Activated CD4-positive, alpha-beta T cell treated with anti-CD3 and anti-CD28 coated beads for 4 hours (primary cell): Measurements from ENCODE around the gene POLR2L.

Source experiments
- DNase-seq, 2 donors: peaks; one replicate each; pipeline ENCODE4 v3.0.0-alpha.2; 2020

The POLR2L gene

DNA sequence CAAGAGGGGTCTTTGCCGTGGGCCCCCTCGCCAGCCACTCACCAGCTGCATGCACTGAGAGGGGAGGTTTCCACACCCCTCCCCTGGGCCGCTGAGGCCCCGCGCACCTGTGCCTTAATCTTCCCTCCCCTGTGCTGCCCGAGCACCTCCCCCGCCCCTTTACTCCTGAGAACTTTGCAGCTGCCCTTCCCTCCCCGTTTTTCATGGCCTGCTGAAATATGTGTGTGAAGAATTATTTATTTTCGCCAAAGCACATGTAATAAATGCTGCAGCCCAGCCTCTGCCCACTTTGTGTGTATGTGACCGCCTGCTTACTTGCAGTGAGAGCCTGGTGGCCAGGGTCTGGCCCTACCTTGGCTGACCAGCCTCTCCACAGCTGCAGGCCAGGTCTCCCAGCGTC is 17.4 kb downstream of the POLR2L start:
- DNase-seq: no peak

DNA sequence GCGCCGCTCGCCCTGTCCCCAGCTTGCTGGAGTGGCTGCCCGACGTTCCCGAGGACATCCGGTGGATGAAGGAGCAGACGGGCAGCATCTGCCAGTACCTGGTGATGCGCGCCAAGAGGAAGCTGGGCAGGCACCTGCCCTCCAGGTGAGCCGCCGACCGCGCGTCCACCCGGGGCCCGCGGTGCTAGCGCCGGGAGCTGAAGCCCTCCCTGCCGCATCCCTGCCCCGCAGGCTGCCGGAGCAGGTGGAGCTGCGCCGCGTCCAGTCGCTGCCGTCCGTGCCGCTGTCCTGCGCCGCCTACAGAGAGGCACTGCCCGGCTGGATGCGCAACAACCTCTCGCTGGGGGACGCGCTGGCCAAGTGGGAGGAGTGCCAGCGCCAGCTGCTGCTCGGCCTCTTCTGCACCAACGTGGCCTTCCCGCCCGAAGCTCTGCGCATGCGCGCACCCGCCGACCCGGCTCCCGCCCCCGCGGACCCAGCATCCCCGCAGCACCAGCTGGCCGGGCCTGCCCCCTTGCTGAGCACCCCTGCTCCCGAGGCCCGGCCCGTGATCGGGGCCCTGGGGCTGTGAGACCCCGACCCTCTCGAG is 17.9 kb downstream of the POLR2L start:
- DNase-seq: no peak

DNA sequence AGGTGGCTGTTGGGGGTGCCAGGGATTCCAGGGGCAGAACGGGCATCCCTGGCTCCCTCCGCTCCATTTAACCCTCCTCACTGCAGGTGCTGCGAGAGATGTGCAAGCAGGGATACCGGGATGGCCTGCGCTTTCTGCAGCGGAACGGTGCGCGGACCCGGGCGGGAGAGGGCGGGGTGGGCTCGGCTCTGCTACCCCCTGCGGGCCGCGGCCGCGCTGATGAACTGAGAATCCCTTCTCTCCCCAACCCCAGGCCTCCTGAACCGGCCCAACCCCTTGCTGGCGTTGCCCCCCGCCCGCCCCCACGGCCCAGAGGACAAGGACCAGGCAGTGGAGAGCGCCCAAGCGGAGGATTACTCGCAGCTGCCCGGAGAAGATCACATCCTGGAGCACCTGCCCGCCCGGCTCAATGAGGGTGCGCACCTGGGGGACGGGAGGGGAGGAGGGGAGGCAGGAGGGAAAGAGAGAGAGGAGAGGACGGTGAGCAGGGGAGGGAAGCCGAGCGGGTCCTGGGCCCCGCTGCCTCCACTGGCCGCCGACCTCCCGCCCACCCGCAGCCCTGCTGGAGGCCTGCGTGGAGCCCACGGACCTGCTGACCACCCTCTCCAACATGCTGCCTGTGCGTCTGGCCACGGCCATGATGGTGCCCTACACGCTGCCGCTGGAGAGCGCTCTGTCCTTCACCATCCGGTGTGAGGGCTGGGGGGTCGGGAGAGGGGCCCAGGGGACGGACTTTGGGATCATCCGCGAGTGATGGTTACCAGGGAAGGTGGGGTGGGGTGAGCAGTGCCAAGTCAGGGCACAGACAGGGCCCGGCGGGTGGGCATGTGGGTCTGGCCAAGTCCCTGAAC is 18.7 kb downstream of the POLR2L start:
- DNase-seq: no peak

DNA sequence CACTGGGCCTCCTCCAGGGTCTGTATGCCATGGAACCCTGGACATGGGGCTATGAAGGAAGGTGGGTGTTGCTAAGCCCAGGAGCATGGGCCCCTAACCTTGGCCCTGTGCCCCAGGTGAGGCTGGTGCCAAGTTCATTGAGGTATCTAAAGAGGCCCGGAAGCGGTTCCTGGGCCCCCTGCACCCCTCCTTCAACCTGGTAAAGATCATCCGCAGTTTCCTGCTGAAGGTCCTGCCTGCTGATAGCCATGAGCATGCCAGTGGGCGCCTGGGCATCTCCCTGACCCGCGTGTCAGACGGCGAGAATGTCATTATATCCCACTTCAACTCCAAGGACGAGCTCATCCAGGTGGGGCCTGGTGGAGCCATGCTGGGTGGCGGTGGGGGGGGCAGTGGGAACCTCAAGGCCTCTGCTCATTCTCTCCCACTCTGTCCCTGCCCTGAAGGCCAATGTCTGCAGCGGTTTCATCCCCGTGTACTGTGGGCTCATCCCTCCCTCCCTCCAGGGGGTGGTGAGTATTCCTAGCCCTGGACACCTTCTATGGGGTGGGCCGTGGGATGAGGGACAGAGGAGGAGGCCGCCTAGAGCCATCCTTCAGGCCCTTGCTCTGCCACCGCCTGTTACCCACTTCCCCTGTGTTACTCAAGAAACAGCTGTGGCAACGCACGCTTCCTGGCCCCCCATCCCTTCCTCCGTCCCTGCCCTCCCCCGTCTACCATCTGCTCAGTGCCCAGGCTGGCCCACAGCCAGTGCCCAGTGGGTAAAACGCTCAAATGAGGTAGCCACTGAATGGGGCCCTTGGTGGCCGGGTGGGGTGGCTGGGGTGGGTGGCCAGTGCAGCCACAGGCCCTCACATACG is 20.6 kb downstream of the POLR2L start:
- DNase-seq: no peak

DNA sequence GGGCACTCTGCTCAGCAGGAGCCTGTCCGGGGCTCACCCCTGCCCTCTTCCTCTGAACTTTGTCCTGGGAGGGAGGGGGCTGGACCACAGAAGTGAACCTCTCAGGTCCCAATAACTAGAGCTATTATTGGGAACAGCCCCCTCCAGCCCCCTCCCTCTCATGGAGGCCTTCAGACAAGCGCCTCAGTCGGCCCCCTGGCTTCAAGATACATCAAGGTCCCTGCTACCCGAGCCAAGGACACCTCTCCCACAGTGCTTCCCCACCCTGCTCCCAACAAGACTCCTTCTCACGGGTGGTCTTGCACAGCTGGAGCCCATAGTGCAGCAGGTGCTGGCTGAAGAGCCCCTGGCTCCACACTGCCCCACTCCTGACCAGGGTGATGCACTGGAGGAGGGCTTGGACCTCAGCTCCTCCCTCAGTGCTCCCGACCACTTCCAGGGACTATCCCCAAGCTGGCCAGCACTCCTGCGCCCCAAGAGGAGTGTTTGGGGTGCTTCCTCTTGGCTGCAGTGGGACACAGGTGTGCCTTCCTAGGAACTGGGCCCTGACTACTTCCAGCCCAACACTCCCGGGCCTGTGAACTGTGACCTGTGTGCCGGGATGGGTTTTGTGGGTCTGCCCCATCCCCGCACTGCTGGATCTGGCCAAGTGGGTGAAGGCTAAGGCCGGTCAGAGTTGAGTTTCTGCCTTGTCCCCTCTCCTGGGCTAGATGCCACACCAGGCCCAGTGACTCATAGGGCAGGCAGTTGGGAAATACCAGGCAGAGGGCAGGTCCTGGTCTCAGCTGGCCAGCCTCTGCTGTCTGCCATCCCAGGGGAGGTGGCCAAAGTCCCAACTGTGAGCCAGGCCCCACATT is 21.4 kb downstream of the POLR2L start:
- no peak for DNase-seq

DNA sequence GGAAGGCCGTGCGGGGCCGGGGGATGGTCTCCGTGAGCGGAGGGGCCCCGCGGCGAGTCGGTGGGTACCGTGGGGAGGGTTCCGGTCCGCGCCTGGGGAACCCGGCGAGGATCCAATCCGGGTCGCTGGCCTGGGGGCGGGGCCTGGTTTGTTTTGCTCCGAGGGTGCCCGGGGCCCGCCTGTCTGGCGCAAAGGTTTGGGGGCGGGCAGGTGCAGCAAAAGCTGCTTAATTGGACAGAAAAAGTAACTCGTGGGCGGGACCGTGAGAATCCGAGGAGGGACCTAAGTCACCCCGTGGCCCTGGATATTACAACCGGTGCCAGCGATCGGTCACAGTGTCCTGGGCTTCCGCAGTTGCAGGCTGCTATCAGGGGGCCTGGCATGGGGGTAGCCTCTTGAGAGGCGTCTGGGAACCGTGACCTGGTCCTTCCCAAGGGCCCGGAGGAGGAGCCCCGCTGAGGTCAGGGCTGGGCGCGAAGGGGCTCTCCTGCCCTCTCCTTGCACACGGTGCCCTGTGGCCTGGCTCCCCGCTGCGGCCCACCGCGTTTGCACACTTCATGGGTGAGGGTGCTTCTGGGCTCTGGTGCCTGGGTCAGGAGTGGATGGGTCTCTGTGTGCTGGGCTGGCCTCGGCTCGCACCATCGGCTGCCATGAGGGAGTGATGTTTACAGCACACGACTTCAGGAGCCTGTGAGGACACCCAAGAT is 22.2 kb downstream of the POLR2L start:
- DNase-seq: peak; percentile 91 to 94

DNA sequence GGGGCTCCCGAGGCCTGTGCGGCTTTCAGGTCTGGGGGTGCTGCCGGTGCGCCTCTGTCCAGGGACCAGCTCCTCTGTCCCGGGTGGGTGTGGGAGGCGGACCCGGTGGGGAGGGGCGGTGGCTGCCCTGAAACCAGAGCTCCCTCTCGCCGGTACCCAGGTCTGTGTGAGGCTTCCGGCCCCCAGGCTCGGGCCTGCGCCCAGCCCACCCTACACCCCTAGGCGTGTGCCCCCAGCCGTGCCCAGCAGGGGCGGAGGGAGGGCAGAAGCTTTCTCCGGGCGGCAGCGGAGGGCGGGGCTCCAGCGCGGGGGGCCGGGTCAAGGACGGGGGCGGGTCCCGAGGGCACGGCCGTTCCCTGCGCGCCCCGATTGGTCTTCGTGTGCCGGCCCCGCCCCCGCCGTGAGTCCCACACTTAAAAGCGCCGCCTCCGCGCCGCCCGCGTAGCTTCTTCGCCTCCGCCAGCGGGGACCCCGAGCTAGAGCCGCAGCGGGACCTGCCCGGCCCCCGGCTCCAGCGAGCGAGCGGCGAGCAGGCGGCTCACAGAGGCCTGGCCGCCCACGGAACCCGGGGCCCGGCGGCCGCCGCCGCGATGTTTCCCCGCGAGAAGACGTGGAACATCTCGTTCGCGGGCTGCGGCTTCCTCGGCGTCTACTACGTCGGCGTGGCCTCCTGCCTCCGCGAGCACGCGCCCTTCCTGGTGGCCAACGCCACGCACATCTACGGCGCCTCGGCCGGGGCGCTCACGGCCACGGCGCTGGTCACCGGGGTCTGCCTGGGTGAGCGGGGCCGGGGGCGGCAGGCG is 23.0 kb downstream of the POLR2L start:
- peak; percentile 91 to 93 for DNase-seq

DNA sequence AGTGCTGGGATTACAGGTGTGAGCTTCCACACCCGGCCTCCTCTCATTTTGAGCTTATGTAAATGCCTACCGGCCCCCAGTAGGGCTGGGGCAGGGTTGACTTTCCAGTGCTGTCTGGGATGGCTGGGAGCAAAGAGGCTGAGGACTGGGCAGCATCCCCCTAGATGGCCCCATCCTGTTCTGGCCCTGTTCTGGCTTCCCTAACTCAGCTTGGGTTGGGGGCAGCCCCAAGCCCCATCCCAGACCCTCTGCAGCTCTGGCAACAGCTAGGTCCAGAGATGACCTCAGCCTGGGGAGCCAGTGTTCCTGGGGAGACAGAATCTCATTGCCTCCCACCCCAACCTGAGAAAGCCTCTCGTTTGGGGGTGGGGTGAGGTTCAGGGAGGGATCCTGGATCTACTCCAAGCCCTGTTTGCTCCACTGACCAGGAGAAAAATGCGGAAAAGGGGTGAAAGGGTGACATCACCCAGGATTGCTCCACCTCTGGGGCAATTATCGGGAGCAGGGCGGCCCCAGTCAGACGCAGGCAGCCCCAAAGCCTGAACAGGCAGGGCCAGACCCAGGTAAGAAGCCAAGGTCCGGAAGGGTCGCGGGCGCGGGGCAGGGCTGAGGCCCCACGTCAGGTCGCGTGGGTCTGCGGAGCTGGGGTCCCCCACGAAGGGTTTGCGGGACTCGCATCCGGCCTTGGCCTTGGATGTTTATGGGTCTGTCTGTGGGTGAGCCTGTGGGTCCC is 23.8 kb downstream of the POLR2L start, which contains the start of gene PNPLA2:
Gene PNPLA2 (plus strand): TSS at position 519 of the 733 bp plus-strand sequence. CDS start 805 bp downstream, outside the sequence.
- no peak for DNase-seq

DNA sequence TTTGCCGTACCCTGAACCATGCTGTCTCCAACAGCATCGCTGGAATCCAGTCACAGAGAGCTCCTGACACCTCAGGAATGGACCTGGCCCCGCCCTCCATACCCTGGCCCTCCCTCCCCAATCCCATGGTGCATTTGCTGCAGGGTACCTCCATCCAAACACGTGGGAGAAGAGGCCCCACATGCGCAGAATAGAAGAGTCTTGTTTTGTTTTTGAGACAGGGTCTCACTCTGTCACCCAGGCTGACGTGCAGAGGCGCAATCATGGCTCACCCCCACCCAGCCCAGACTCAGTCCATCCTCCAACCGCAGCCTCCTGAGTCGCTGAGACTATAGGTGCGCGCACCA is 25.9 kb downstream of the POLR2L start:
- DNase-seq: no peak

DNA sequence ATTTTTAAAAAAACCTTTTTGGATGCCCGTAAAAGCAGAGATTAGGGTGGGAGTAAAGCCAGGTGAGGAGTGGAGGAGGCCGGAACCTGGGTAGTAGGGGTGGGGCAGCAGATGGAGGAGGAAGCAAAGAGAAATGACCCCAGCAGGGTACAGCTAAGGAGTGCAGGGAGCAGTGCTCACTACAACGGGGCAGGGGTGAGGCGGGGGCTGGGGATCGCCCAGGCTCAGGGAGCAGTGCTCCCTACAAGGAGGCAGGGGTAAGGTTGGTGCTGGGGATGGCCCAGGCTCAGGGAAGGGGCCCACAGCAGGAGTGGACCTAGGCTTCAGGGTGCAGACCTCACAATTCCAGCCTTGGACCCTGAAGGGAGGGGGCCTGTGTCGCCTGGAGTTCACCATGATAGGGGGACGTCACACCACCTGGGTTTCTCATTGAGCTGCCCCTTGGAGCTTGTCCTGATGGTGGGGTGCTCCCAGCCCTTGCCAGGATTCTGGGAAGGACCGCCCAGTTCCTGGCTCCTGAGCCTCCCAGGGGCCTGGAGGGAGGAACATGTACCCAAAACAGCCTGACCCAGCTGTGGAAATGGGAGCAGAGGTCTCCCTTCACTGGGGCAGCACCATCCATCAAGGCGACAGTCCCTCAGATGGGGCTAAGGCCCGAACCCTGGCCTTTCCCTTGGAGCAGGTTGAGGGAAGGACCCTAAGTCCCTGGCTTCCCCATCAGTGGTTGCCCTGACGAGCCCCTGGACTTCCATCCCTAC is 26.5 kb downstream of the POLR2L start:
- DNase-seq: no peak

DNA sequence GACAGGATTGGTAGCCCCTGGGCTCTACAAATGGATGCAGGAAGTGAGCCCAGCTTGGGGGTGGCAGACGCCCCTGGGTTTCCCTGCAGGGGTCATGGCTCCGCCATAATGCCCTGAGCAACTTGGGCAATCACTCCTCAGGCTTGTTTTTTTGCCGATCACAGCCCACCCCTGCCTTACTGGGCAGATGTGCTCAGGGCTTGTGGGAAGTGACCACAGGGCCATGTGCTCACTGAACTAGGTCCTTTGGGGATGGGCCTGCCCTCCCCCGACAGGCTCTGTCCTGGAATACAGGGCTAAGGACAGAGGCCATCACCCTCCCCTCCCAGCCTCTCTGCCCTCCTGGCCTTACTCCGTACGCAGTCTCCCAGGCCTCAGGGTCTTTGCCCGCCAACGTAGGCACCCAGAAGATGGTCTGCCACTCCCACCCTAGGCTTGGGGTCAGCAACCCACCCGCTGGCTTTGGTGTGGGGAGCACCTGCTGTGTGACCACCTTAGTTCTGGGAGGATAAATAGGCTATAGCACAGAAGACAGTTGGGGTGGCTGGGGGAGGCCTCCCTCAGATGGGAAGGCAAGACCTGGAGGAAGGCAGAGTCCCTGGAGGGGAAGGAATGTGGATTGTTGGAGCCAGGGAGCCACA is 28.8 kb downstream of the POLR2L start:
- DNase-seq: no peak

DNA sequence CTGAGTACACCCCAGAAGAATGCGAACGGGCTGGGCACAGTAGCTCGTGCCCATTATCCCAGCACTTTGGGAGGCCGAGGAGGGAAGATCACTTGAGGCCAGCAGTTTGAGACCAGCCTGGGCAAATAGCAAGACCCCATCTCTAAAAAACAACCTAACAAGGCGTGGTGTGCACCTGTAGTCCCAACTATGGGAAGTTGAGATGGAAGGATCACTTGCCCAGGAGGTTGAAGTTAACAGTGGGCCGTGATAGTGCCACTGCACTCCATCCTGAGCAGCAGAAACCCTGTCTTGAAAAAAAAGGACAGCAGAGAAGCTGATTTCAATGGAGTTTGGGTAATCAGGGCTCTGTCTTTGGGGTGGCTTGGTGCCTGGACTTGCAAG is 29.3 kb downstream of the POLR2L start:
- no peak for DNase-seq

DNA sequence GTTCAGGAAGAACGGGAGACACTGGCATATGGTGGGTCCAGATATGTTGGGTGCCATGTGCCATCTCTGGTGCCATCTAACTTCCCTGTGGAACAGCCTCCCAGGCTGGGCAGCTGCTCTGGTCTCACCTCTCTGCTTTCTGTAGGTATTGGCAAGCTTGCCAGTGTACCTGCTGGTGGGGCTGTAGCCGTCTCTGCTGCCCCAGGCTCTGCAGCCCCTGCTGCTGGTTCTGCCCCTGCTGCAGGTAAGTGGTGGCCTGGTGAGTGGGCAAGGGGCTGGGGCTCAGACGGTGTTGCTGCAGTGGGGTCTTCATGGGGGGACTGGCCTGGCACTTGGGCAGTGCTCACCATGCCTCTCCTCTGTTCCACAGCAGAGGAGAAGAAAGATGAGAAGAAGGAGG is 29.9 kb downstream of the POLR2L start:
- DNase-seq: no peak

DNA sequence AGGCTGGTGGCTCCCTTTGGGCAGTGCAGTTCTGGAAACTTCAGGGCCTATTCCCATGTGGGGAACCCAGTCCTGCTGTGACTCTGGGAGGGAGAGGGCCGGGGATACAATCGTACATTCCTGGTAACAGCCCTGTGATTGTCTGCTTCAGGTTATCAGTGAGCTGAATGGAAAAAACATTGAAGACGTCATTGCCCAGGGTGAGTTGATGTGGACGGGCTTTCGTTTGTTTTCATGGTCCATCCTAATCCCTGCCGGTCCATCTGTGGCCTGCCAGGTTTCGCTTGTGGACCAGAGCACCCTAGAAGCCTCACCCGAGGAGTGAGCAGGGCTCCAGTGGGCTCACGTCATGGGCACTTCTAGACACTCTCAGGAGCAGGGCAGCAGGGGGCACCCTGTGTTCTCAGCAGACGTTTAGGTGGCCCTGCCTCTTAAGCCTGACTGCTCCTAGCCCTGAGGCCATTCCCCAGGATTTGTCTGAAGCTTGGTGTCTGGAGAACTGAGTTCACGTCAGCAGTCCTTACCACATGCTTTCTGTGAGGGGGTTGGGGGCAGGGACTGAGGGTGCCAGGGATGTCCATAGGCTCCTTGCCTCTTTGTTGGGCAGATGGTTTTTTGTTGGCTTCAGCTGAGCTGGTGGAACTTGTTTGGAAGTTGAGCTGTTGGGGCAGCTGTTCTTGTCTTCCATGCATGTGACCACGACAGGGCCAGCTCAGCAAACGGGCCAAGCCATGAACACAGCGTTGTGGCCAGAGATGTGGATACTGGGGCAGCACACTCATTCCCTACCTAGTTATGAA is 30.7 kb downstream of the POLR2L start:
- DNase-seq: no peak

DNA sequence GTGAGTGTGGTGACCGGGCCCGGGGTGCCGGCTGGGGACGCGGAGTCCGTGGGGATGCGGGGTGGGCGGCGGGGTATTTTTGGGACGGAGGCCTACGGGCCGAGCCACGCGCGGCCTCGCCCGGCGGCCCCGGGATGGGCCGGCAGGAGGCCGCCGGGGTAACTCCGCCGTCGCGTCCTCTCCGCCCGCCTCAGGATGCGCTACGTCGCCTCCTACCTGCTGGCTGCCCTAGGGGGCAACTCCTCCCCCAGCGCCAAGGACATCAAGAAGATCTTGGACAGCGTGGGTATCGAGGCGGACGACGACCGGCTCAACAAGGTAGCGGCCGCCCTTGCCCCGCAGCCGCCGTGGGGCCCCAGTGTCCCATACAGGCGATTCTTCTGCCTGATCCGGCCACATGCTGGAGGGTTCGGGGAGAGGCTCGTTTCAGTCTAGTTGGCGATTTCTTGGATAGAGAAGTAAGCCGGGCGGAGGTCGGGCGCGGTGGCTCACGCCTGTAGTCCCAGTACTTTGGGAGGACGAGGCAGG is 32.2 kb downstream of the POLR2L start:
- DNase-seq: peak in 1 of 2 donors; percentile 30

DNA sequence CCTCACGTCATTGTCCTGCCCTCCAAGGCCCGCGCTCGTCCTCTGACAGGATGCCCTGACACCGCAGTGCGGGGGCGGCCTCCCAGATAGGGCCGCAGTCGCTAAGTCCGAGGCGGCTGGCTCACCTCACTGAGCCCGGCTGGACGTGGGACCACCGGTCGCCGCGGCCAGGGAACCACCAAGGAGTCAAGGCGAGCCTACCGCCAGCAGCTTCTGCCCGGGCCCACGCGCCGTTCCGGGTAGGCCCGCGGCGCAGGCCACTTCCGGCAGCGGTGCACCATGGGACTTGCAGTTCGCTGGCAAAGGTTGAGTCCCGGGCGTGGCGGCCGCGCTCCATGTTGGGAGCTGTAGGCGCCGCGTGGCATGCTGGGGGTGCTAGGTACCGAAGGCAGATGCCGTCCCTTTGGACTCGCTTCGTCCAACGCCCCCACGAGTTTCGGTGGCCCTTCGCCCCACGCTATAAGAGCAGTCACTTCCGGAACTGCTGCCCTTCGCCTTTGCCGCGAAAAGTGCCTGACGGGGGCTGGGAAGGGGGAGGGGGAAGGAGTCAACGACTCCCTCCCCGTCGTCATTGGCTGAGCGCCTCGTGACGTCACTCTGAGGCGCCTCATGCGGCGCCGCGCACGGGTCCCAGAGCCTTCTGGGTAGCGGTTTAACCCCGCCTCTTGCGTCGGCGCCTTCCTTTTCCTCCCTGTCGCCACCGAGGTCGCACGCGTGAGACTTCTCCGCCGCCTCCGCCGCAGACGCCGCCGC is 32.9 kb downstream of the POLR2L start, which contains the start of gene RPLP2:
Gene RPLP2 (plus strand): TSS at position 681 of the 753 bp plus-strand sequence. CDS start 268 bp downstream, outside the sequence.
- peak; percentile 97 to 98 for DNase-seq
